Measurements from ENCODE around the gene NECTIN4. TPM values are rescaled to one million over a fixed set of nuclear protein-coding genes. Genes with fewer than 3 reads are reported as not detected.

The NECTIN4 gene
- total RNA-seq, 1 experiment from 2014 or later, result 8.8 TPM

- intact Hi-C loops (cut with micrococcal nuclease; ENCODE audit: unreplicated experiment), result no loop called here
- no peaks in the 10 kb centered on the region for H3K9me2 ChIP-seq (ENCODE audit: insufficient read depth)
- H2AFZ ChIP-seq, result no peak overlapping the region
- peaks cover 3% of the 10 kb centered on the region; the same call in 1 of the 2 replicates for H3F3A ChIP-seq (ENCODE audit: insufficient read depth, low read depth)
- H3K27ac ChIP-seq, result no peak overlapping the region
- no peak overlapping the region for H3K4me3 ChIP-seq
- H3K4me2 ChIP-seq, result no peak overlapping the region
- H3K4me1 ChIP-seq (replicated peaks; ENCODE audit: insufficient read depth), result peaks cover 13% of the 10 kb centered on the region
- peaks cover 16% of the 10 kb centered on the region for H3K9me3 ChIP-seq (ENCODE audit: insufficient read depth, low read depth)
- no peak for DNase-seq
- CTCF ChIA-PET, result interaction anchor here (0.7 kb wide), 1 partner anchor 39 kb away, joined by 13 read pairs; no protein-coding TSS in a partner anchor
- H3K27me3 ChIP-seq (ENCODE audit: insufficient read depth, low read depth), result no peaks in the 10 kb centered on the region
- peaks cover 14% of the 10 kb centered on the region for H3K79me2 ChIP-seq (ENCODE audit: low read depth)
- POLR2A ChIA-PET (ENCODE audit: unreplicated experiment), result no interaction called here
- no peaks in the 10 kb centered on the region for H4K20me1 ChIP-seq (ENCODE audit: insufficient read depth)
- no peaks in the 10 kb centered on the region for H3K36me3 ChIP-seq (ENCODE audit: low read depth)
- TF ChIP-seq CTCF (conservative IDR thresholded peaks at IDR 0.05) (no peak), EZH2 (IDR thresholded peaks at IDR 0.05; ENCODE audit: low read depth) (no peak)
- BruUV-seq (replicated peaks), result no TSS peak
These were observed 40.2 kb downstream of the NECTIN4 start for GRCh38 chr1:161048949-161049722.

DNA sequence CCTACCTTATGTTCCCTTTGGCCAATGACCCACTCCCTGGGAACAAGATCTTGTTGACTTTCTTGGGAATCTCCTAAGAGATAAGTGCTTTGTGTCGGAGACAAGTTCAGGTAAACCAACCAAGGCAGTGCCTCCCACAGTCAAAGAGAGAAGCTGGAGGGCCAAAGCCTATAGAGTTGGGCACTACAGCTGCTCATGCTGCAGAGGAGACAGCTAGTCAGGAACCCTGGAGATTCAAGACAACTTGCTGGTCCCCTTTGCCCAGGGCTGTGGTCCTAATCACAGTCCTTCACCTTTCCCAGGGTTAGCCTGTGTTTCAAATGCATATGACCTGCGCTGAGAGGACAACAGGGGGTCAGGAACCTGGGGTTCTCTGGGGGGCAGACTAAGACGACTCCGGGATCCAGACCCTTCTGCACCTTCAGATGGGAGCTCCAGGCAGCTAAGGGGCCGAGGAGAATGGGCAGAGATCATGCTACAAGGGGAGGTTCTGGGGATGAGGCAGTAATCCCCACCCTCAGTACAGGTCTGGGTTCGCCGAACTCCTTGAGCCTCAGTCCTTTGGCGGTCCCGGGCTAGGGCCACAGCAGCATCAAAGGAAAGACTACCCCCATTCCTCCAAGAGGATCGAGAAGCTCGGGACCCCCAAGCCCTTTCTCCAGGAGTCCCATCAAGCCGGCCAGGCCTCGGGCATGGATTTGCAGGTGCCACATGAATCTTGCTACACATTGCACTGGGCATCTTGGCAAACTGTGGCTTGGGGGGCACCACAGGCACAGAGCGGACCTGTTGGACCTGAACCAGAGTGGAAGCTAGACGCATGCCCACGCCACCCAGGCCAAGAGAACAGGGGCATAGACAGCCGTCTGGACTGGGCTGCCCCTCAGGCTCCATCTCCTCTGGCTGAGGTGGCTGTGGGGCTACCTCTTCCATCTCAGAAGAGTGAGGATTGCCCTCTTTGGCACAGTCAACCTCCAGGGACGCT lies 41.6 kb downstream of the NECTIN4 start:
- BruUV-seq (replicated peaks), result no TSS peak
- no peaks in the 10 kb centered on the region for H4K20me1 ChIP-seq (ENCODE audit: insufficient read depth)
- H3K27me3 ChIP-seq (ENCODE audit: insufficient read depth, low read depth), result no peaks in the 10 kb centered on the region
- H2AFZ ChIP-seq, result no peak overlapping the region
- H3K36me3 ChIP-seq (ENCODE audit: low read depth), result no peaks in the 10 kb centered on the region; the same call in 1 of the 2 replicates
- peaks cover 16% of the 10 kb centered on the region for H3K9me3 ChIP-seq (ENCODE audit: insufficient read depth, low read depth)
- no peak for TF ChIP-seq EZH2 (IDR thresholded peaks at IDR 0.05; ENCODE audit: low read depth)
- TF ChIP-seq CTCF (conservative IDR thresholded peaks at IDR 0.05), result no peak
- H3K27ac ChIP-seq, result no peak overlapping the region
- H3K4me1 ChIP-seq (replicated peaks; ENCODE audit: insufficient read depth), result peaks cover 15% of the 10 kb centered on the region
- H3K9me2 ChIP-seq (ENCODE audit: insufficient read depth), result no peaks in the 10 kb centered on the region
- H3K4me3 ChIP-seq, result peak overlapping the region; percentile 66; the same call in 1 of the 2 replicates
- POLR2A ChIA-PET (ENCODE audit: unreplicated experiment), result no interaction called here
- intact Hi-C loops (cut with micrococcal nuclease; ENCODE audit: unreplicated experiment), result no loop called here
- CTCF ChIA-PET, result interaction anchor here (0.6 kb wide), 1 partner anchor 54 kb away, joined by 9 read pairs; no protein-coding TSS in a partner anchor
- H3K4me2 ChIP-seq, result no peak overlapping the region
- H3F3A ChIP-seq (ENCODE audit: insufficient read depth, low read depth), result peaks cover 3% of the 10 kb centered on the region; the same call in 1 of the 2 replicates
- peaks cover 21% of the 10 kb centered on the region for H3K79me2 ChIP-seq (ENCODE audit: low read depth)
- no peak for DNase-seq

- peaks cover 16% of the 10 kb centered on the region for H3K9me3 ChIP-seq (ENCODE audit: insufficient read depth, low read depth)
- H3K27ac ChIP-seq, result peak overlapping the region; percentile 85
- intact Hi-C loops (cut with micrococcal nuclease; ENCODE audit: unreplicated experiment), result no loop called here
- TF ChIP-seq CTCF (conservative IDR thresholded peaks at IDR 0.05) (no peak), EZH2 (IDR thresholded peaks at IDR 0.05; ENCODE audit: low read depth) (no peak)
- peak overlapping the region; percentile 87 for H3K4me2 ChIP-seq
- H3K4me3 ChIP-seq, result peak overlapping the region; percentile 66
- no peaks in the 10 kb centered on the region; the same call in 1 of the 2 replicates for H3K36me3 ChIP-seq (ENCODE audit: low read depth)
- POLR2A ChIA-PET (ENCODE audit: unreplicated experiment), result interaction anchor here (0.7 to 1.1 kb wide), 4 partner anchors 24 to 94 kb away, joined by 3 to 5 read pairs (median 4); partner anchors contain the start of gene F11R
- no peak for DNase-seq
- peaks cover 21% of the 10 kb centered on the region for H3K79me2 ChIP-seq (ENCODE audit: low read depth)
- no TSS peak for BruUV-seq (replicated peaks)
- H3K27me3 ChIP-seq (ENCODE audit: insufficient read depth, low read depth), result no peaks in the 10 kb centered on the region
- no peaks in the 10 kb centered on the region for H4K20me1 ChIP-seq (ENCODE audit: insufficient read depth)
- H3F3A ChIP-seq (ENCODE audit: insufficient read depth, low read depth), result peaks cover 3% of the 10 kb centered on the region; the same call in 1 of the 2 replicates
- CTCF ChIA-PET, result interaction anchor here (0.5 to 2.3 kb wide), 3 partner anchors 38 to 53 kb away, joined by 7 to 11 read pairs (median 9); no protein-coding TSS in a partner anchor
- H3K4me1 ChIP-seq (replicated peaks; ENCODE audit: insufficient read depth), result peaks cover 15% of the 10 kb centered on the region
- H2AFZ ChIP-seq, result no peak overlapping the region
- H3K9me2 ChIP-seq (ENCODE audit: insufficient read depth), result no peaks in the 10 kb centered on the region
These were observed 42.6 kb downstream of the NECTIN4 start for GRCh38 chr1:161046605-161047228.
